Psoas muscle (tissue), 8 donors: ENCODE data around the gene SUSD2. TPM values are rescaled to one million over a fixed set of nuclear protein-coding genes. Genes with fewer than 3 reads are reported as not detected.

Experiments
- ATAC-seq, 4 donors: fragments of 200-7000 bp; cut with Tn5 transposase; one replicate each; pipeline ENCODE4 v1.9.1; 2020; ENCODE audit warnings: moderate library complexity in 3 of 4, mild to moderate bottlenecking in 2 of 4
- DNase-seq, 2 donors: peaks; one replicate each; pipeline ENCODE4 v3.0.0-alpha.2; 2020
- H3K27ac ChIP-seq: fragments of 200-600 bp; one replicate; pipeline ENCODE4 v1.8.0; 2022
- H3K27me3 ChIP-seq, 3 donors: fragments of 200-600 bp in 1 of 3; one replicate each; pipeline versions ENCODE4 v1.6.1 to v1.8.0; 2013 to 2022; ENCODE audit warnings: low read length in 2 of 3, mild to moderate bottlenecking in 2 of 3, moderate library complexity in 1 of 3; ENCODE audit not compliant: insufficient read depth in 3 of 3
- H3K36me3 ChIP-seq, 2 donors: fragments of 200-600 bp in 1 of 2; one replicate each; pipeline versions ENCODE4 v1.6.1 to v1.8.0; 2013 to 2022; ENCODE audit warnings: low read depth in 1 of 2, mild to moderate bottlenecking in 1 of 2, moderate library complexity in 1 of 2; ENCODE audit not compliant: insufficient read depth in 1 of 2
- H3K4me1 ChIP-seq: fragments of 200-600 bp; one replicate; pipeline ENCODE4 v1.8.0; 2022
- H3K4me3 ChIP-seq: fragments of 200-600 bp; one replicate; pipeline ENCODE4 v1.8.0; 2022; ENCODE audit warnings: mild to moderate bottlenecking
- H3K9me3 ChIP-seq: fragments of 200-600 bp; one replicate; pipeline ENCODE4 v1.8.0; 2022
- WGBS, 3 donors: extraction: QIAGEN DNeasy Blood & Tissue Kit; methylation state at CpG; one replicate each; pipeline versions ENCODE4 v1.1.6 to v1.1.7; 2013; 5-methylcytosine and 5-hydroxymethylcytosine counted together
- intact Hi-C, 2 donors: fragments of 100-400 bp; cut with DNase I; formaldehyde crosslinking; loops; one replicate each; pipeline versions ENCODE4 v1.11.0 to v1.14.2; 2022
- polyA plus RNA-seq, 3 donors: library from polyadenylated mRNA; stranded (reverse); fragments of 200-250 nt; gene quantifications; one replicate each; pipeline ENCODE4 v1.2.3, GENCODE V29; 2013
- total RNA-seq, 4 donors: library from RNA; stranded (reverse); fragmentation: NEBNext Ultra II Directional in 2 of 4; extraction: Animal tissue kit (Norgen Biotek cat#: 25700) in 2 of 4; gene quantifications; one replicate each; pipeline versions ENCODE4 v1.2.1 to v1.2.4, GENCODE V29; 2021 to 2023
- TF ChIP-seq, protein P1 (sequence below): fragments of 200-600 bp; IDR thresholded peaks from one replicate; pipeline ENCODE4 v1.8.0; 2022; ENCODE audit warnings: antibody characterized with exemption
- donor health status: healthy with polysubstance abuse.
- donor health status: DM: no; HTN: no; CAD: no; lungs with moderate emphysema.
- donor health status: Bipolar disorder and iron deficiency.
- donor health status: healthy.
- donor health status: DM: yes; HTN: yes; CAD: no.
- donor health status: DM: no; HTN: no; CAD: no.
- donor health status: DM: no; HTN: no; CAD: no.
- donor health status: DM: yes; HTN: yes; CAD: no.

SUSD2 gene
- total and polyA plus RNA-seq, 7 donors, result 1.1 to 1.8 (median 1.3) TPM

- H3K9me3 ChIP-seq, result no peaks in the 10 kb centered on the region
- no peaks in the 10 kb centered on the region for H3K27me3 ChIP-seq
- H3K36me3 ChIP-seq, result peaks cover 0 to 29% of the 10 kb centered on the region in 2 donors
- no peak overlapping the region for H3K27ac ChIP-seq
- WGBS, 3 donors, result 80 to 92% (median 88%) methylated on average over 9 to 10 of the region's 10 CpGs
- intact Hi-C loops, result loop anchor here (5.0 to 10.0 kb wide), 2 partner anchors 190 to 193 kb away; partner anchors contain the start of gene GSTT2 (in 1 of the 2)
- DNase-seq (no peak), ATAC-seq (no peak)
- TF ChIP-seq, protein P1, sequence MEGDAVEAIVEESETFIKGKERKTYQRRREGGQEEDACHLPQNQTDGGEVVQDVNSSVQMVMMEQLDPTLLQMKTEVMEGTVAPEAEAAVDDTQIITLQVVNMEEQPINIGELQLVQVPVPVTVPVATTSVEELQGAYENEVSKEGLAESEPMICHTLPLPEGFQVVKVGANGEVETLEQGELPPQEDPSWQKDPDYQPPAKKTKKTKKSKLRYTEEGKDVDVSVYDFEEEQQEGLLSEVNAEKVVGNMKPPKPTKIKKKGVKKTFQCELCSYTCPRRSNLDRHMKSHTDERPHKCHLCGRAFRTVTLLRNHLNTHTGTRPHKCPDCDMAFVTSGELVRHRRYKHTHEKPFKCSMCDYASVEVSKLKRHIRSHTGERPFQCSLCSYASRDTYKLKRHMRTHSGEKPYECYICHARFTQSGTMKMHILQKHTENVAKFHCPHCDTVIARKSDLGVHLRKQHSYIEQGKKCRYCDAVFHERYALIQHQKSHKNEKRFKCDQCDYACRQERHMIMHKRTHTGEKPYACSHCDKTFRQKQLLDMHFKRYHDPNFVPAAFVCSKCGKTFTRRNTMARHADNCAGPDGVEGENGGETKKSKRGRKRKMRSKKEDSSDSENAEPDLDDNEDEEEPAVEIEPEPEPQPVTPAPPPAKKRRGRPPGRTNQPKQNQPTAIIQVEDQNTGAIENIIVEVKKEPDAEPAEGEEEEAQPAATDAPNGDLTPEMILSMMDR, result no peak
- H3K4me1 ChIP-seq, result no peaks in the 10 kb centered on the region
- H3K4me3 ChIP-seq, result no peak overlapping the region
These were observed 3.8 kb upstream of the SUSD2 start for GRCh38 chr22:24177456-24177855.

GRCh38 chr22:24178021-24178431 is 3.3 kb upstream of the SUSD2 start:
- no peak for DNase-seq

DNA sequence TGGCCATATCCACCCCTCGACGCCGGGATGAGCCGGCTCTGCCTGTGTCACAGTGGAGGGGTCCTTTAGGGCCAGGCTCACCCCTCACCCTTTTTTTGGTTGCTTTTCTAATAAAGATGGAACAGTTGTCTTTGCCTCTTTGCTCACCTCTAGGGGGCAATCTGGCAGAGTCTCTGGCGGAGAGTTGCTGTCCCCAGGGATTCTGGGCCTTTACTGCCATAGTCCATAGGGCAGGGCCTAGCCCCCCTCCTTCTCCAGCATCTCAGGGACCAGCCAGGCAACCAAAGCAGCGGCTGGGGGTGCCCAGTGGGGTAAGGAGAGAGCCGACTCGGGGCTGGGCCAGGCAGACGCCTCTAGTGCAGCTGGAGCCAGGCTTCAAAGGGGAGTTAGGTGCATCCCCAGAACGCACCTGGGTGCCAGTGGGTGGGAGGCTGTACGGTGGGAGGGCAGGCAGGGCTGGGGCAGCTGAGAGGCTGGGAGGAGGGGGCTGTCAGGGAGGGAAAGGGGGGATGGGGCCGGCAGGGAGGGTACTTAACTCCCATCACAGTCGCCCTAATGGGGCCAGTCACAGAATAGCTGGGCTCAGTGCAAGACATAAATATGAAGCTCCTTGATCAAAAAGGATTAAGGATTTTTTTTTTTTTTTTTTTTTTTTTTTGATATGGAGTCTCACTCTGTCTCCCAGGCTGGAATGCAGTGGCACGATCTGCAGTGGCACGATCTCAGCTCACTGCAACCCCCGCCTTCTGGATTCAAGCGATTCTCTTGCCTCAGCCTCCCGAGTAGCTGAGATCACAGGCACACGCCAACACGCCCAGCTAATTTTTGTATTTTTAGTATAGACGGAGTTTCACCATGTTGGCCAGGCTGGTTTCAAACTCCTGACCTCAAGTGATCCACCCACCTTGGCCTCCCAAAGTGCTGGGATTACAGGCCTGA is 2.5 kb upstream of the SUSD2 start:
- TF ChIP-seq, protein P1, result no peak
- peaks cover 0 to 16% of the 10 kb centered on the region in 2 donors for H3K36me3 ChIP-seq
- DNase-seq (no peak), ATAC-seq (no peak)
- intact Hi-C loops, result loop anchor here (5.0 to 10.0 kb wide), 2 partner anchors 191 to 194 kb away; partner anchors contain the start of gene GSTT2 (in 1 of the 2)
- no peaks in the 10 kb centered on the region for H3K9me3 ChIP-seq
- no peaks in the 10 kb centered on the region for H3K4me1 ChIP-seq
- no peak overlapping the region for H3K4me3 ChIP-seq
- H3K27me3 ChIP-seq, result no peaks in the 10 kb centered on the region
- WGBS, 3 donors, result 85 to 92% (median 86%) methylated on average over 21 of the region's 21 CpGs
- H3K27ac ChIP-seq, result no peak overlapping the region

More at GRCh38 chr22:24178021-24178431, 3.3 kb upstream of the SUSD2 start:
- Histone ChIP-seq H3K27me3 (no peaks in the 10 kb centered on the region), H3K4me3 (no peak overlapping the region), H3K27ac (no peak overlapping the region), H3K36me3 (peaks cover 0 to 23% of the 10 kb centered on the region in 2 donors), H3K9me3 (no peaks in the 10 kb centered on the region), H3K4me1 (no peaks in the 10 kb centered on the region)
- TF ChIP-seq, protein P1, result no peak
- intact Hi-C loops, result loop anchor here (5.0 to 10.0 kb wide), 2 partner anchors 191 to 193 kb away; partner anchors contain the start of gene GSTT2 (in 1 of the 2)
- 90 to 92% (median 91%) methylated on average over 12 of the region's 12 CpGs for WGBS, 3 donors
- no peak for ATAC-seq

- TF ChIP-seq, protein P1, result no peak
- no peak for DNase-seq
- Histone ChIP-seq H3K27me3 (no peaks in the 10 kb centered on the region), H3K4me1 (no peaks in the 10 kb centered on the region), H3K4me3 (no peak overlapping the region), H3K27ac (no peak overlapping the region), H3K36me3 (peaks cover 0 to 11% of the 10 kb centered on the region in 2 donors), H3K9me3 (no peaks in the 10 kb centered on the region)
- 83 to 85% (median 83%) methylated on average over 17 of the region's 17 CpGs for WGBS, 3 donors
- no peak for ATAC-seq
- intact Hi-C loops, result loop anchor here (5.0 to 10.0 kb wide), 2 partner anchors 192 to 195 kb away; partner anchors contain the start of gene GSTT2 (in 1 of the 2)
These were observed 1.6 kb upstream of the SUSD2 start for GRCh38 chr22:24179478-24180210.
